ENCODE measurements around the gene RAD51B.

GRCh38 chr14:68689511-68689910 is 869.9 kb downstream of the RAD51B start:
- TF ChIP-seq, protein P1, sequence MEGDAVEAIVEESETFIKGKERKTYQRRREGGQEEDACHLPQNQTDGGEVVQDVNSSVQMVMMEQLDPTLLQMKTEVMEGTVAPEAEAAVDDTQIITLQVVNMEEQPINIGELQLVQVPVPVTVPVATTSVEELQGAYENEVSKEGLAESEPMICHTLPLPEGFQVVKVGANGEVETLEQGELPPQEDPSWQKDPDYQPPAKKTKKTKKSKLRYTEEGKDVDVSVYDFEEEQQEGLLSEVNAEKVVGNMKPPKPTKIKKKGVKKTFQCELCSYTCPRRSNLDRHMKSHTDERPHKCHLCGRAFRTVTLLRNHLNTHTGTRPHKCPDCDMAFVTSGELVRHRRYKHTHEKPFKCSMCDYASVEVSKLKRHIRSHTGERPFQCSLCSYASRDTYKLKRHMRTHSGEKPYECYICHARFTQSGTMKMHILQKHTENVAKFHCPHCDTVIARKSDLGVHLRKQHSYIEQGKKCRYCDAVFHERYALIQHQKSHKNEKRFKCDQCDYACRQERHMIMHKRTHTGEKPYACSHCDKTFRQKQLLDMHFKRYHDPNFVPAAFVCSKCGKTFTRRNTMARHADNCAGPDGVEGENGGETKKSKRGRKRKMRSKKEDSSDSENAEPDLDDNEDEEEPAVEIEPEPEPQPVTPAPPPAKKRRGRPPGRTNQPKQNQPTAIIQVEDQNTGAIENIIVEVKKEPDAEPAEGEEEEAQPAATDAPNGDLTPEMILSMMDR (IDR thresholded peaks at IDR 0.05) = no peak
- TF ChIP-seq SP1 (CRISPR knock-in tag; conservative IDR thresholded peaks at IDR 0.05) (no peak), ZNF423 (CRISPR knock-in tag; IDR thresholded peaks at IDR 0.05) (no peak), JUN (CRISPR knock-in tag; IDR thresholded peaks at IDR 0.05) (no peak), E2F1 (CRISPR knock-in tag; IDR thresholded peaks at IDR 0.05) (no peak), NR1H2 (CRISPR knock-in tag; IDR thresholded peaks at IDR 0.05) (no peak), ATF1 (CRISPR knock-in tag; IDR thresholded peaks at IDR 0.05) (no peak), ERG (CRISPR knock-in tag; IDR thresholded peaks at IDR 0.05) (no peak)
- TF ChIP-seq, protein P2, sequence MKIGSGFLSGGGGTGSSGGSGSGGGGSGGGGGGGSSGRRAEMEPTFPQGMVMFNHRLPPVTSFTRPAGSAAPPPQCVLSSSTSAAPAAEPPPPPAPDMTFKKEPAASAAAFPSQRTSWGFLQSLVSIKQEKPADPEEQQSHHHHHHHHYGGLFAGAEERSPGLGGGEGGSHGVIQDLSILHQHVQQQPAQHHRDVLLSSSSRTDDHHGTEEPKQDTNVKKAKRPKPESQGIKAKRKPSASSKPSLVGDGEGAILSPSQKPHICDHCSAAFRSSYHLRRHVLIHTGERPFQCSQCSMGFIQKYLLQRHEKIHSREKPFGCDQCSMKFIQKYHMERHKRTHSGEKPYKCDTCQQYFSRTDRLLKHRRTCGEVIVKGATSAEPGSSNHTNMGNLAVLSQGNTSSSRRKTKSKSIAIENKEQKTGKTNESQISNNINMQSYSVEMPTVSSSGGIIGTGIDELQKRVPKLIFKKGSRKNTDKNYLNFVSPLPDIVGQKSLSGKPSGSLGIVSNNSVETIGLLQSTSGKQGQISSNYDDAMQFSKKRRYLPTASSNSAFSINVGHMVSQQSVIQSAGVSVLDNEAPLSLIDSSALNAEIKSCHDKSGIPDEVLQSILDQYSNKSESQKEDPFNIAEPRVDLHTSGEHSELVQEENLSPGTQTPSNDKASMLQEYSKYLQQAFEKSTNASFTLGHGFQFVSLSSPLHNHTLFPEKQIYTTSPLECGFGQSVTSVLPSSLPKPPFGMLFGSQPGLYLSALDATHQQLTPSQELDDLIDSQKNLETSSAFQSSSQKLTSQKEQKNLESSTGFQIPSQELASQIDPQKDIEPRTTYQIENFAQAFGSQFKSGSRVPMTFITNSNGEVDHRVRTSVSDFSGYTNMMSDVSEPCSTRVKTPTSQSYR (CRISPR knock-in tag; IDR thresholded peaks at IDR 0.05) = no peak
